GM10847 (cell line): ENCODE measurements around the gene NHS.

Source experiments
- POLR2A ChIP-seq: IDR thresholded peaks from 2 replicates; pipeline ENCODE4 v1.6.1; 2011; ENCODE audit not compliant: insufficient read length; ENCODE audit errors: extremely low read depth

The NHS gene

DNA sequence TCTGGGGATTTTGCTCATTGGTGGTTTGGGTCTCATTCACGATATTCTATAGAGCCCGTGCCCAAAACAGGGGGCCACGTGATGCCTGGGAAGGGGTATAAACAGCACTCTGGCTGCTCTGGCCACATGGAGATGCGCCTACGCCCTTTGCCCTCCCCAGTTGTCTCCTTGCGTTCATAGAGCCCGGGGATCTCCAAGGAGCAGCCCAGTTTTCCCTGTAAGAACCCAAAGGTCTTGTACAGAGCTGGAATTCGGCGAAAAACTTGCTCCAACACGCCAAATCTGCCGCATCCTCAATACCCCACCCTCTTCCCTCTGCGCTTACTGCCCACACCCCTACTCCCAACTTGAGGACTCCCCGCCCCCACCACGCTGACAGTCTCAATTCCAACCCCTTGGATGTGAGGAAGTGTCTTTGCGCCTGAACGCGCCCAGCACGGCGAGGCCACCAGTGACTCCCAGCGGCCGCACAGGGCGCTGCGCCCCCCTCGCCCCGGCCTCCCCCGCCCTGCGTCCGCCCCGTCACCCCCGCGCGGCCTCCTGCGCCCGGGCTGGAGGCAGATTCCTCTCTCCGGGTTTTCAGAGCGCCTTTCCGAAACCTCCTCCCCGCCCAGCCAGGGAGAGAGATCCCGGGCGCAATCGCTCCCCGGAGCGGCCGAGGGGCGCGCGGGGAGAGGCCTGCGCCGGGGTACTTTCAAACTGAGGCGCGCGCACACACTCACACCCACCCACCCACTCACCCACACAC, at the start of gene NHS:
NHS (plus strand) TSS at position 582 of the 748 bp plus-strand sequence. CDS start 558 bp downstream, outside the sequence.
- no peak for TF ChIP-seq POLR2A

DNA sequence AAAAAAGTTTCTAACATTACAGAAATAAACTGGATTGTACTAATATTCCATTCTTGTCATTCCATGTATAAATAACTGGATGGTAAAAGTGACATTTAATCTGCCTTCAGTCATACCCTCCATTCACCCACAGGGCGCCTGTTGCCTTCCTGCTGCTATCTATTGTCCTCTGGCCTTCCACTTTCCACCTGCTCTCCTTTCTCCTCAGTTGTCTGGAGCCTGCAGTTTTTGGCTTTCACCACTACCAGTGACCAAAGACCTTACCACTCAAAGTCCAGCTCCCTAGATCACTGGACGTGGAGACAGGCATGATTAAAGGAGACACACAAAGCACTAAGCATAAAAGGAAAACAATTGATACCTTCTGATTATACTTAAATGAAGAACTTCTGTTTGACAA, 46.2 kb upstream of the NHS start:
- TF ChIP-seq POLR2A, result no peak

DNA sequence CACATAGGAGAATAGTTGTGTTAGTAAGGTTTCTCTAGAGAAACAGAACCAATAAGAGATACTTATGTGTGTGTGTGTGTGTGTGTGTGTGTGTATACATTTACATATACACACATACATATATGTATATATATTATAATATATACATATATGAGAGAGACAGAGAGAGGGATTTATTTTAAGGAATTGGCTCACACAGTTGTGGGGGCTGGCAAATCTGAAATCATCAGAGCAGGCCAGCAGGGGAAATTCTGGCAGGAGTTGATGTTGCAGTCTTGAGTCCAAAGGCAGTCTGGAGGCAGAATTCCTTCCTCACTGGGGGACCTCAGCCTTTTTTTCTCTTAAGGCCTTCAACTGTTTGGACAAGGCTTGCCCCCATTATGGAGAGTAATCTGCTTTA, 38.6 kb upstream of the NHS start:
- no peak for TF ChIP-seq POLR2A

DNA sequence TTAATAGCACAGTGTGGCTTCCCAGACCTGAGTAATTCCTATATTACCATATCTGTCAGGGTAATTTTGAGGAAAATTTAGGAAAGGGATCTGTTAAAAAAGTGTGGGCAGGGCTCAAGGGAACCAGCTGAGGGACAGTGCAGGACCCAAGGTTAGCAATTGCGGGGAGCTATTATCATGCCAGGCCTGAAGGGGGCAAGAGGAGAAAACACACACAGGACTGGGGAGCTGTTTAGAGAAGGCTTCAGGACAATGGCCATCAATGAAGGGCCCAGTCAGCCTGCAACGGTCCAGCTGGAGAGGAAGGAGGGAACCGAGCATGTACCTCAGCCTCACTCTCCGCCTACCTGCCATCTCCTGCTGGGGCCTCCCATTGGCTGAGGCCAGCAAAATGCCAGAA, 19.0 kb upstream of the NHS start:
- TF ChIP-seq POLR2A, result no peak

DNA sequence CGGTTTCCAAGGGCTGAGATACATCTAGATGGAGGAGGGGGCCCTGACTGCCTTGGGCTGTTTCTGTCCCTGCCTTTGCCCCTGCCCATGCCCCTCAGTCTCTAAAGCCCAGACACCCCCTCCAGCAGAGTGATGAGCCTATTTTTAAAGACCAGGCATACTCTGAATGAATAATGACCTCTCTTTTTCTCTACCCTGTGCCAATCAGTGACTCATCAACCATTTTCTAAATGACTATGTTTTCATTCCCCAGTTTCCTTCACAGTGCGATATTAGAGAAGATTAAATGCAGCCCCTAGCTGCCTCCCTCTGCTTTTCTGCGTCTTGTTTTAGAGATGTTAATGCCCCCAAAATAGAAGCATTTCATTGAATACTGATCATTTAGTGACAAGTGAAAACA, 15.5 kb upstream of the NHS start:
- no peak for TF ChIP-seq POLR2A

DNA sequence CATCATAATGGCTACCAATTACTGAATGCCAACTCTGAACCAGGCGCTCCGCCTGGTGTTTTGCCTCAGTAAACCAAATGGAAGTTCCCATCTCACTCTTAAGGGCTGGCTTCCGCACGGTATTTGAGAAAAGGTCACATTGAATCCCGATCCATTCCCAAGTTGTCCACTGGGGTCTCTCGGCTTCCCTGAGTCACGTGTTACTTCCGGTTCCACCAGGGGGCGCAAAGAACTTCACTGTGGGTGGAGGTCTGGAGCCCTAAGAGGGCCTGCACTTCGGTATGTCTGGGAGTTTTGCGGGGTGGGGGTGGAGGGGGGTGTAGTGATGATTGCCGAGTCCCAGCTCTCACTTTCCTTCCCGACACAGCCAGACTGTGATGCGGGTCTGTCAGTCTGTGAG, 13.4 kb upstream of the NHS start:
- TF ChIP-seq POLR2A, result no peak

DNA sequence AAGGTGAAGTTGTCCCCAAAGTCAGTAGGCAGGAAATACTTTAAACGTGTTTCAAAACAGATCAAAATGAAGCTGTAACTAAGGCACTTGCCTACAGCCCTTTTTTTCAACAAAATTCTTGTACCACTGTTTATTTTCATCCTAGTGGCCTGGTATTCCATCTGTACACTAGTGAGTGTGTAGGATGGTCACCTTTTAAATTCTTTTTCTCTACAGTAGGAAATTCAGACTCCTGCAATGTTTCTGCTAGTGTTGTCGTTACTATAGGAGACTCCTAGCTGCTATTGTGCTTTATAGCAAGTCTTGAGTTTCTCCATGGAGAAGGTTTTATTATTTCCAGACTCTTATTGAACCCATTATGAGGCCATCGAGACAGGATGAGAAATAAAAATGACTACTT, 7.0 kb upstream of the NHS start:
- TF ChIP-seq POLR2A, result no peak

DNA sequence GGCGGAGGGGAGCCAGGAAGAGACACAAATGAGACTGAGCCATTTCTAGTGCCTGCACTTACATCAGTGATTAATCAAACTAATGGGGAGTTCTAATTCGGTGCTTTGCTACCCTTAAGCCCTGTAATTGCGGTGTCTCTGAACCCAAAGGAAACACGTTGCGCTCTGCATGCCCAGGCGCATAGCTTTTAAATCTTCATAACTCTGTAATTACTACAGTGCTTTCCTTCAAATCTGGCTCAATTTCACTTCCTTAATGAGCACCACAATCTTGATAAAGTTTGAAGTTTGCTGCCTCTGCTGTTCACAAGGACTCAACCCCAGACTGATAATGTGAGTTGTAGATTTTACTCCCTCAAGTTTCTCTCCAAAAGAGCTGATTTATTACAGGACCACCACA, 5.7 kb upstream of the NHS start:
- TF ChIP-seq POLR2A, result no peak

DNA sequence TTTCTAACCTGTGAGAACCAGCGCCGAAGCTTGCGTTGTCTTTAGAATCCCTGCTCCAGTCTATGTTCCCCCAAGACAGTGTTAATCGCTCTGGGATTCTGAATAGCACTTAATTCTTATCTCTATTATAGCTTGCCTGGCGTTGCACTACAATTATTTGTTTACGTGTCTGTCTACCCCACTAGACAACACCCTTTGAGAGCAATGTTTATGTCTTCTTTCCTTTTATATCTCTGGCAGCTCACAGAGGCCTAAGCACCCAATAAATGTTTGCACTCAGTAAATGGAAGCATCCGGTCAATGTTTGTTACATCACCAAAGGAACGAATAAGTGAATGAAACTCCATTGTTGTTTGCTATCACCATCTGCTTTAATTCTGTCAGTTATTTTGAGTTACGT, 4.8 kb upstream of the NHS start:
- TF ChIP-seq POLR2A, result no peak

DNA sequence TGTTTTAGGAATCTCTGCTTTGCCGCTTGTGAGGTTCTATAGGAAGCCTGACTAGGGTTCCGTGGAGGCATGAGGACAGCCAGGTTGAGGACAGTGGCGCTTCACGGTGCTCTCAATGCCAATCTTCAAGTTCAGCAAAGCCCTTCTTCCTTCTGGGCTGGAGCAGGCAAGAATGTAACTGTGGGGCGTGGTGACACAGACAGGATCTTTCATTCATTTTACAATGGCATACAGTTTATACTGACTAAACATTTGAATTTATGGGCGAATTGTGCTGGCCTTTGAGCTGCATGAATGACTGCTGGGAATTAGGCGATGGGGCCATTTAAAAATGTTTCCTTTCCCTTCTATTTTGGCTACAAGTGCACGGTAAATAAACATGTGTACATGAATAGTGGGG, 2.9 kb upstream of the NHS start:
- TF ChIP-seq POLR2A, result no peak

DNA sequence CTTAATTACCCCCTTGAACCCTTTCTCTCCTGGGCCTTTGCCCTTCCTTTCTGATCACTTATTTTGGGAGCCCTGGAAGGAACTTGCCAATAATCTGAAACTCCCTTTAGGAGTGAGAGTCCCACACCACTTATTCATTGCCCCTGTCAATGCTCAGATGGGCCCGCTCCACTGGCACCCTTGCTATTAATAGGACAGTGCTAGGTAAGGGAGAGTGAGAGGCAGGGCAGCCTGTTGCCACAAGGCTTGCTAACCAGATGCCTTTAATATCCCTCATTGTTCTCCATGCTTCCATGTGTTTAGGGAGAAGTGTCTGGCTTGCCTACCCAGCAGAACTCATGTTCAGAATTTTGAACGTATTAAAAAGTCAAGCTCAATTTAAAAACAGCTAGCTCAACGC, 1.7 kb upstream of the NHS start:
- no peak for TF ChIP-seq POLR2A

DNA sequence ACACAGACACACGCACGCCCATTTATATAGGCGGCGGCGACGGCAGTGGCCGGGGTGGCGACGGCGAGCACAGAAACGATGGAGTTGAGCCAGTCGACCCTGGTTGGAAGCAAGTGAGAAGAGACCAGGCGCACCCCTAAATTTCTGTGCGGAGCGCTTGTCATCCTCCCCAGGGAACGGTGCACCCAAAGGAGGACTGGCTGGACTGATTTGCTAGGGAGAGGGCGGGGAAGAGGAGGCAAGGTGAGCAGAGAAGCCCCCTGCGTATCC, 302 bp downstream of the NHS start:
- TF ChIP-seq POLR2A, result no peak

DNA sequence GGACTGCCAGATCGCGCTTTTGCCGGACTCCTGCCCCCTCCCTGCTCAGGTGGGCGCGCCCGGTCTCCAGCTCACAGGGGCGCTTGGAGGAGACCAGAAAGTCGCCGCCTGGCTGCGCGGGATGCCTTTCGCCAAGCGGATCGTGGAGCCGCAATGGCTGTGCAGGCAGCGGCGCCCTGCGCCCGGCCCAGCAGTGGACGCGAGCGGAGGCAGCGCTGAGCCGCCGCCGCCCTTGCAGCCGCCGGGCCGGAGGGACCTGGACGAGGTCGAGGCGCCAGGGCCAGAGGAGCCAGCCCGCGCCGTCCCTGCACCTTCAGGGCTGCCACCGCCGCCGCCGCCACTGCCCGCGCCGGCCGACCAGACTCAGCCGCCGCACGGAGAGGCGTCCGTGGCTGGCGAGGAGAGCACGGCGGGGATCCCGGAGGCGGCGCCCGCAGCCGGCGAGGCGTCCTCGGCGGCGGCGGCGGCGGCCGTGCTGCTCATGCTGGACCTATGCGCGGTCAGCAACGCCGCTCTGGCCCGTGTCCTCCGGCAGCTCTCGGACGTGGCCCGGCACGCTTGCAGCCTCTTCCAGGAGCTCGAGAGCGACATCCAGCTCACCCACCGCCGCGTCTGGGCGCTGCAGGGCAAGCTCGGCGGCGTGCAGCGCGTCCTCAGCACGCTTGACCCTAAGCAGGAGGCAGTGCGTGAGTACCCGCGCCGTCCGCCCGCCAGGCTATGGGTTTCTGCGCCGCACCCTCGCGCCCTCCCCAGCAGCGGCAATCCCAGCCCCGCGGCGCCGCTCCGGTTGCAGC, 834 bp downstream of the NHS start:
- TF ChIP-seq POLR2A, result no peak

DNA sequence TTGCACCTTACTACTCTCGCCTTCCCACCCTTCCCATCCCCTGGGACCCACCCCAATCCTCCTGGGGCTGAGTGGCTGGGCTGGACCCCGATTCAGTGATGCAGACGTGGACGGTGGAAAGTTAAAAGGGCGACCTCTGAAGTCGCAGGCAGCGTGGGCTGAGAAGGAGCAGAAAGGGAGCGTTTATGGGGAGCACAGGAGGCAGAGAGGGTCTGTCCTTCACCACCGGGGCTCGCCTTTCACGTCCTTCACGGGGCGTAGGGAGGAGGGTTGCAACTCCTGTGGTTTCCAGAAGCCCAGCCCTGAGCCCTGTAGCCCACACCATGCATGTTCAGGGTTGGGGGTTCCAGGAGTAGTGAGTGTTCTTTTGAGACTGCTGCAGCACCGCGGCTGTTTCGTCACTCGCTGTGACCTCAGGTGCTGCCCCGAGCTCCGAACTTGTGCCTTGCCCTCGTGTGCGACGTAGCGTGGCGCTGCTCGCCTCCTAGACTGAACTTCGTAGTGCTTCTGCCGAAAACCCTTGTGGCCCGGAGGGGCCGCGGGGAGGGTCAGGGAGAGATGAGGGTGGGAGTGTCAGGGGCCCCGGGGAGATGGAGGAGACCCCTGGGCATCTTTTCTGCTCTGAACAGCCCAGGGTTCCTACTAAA, 1.6 kb downstream of the NHS start:
- no peak for TF ChIP-seq POLR2A

DNA sequence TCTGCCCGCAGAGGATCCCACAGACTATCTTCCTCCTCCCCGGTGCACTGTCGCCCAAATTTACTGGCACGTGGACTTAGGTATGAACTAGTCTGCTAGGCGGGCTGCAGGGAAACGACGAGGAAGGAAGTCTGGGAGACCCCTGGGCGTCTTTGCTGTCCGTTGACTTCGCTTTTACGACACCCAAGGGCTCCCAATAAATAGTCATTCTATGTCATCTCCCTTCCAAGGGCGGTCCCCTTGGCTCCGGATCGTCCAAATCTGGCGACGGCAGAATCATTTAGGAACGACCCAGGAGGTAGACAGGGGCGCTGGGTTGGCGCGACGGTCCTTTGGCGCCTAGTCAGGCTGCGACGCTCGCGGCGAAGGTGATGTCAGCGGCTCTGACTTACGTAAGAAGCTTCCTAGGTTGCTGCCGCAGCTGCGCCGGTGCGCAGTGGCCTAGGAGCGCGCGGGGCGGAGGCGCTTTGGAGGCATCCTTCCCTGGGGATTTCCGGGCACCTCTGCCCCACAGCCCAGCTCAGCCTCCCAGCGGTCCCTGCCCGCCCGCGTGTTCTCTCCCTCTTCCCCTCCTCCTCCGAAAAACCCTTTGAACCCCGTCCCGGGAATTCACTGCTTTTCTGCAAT, 2.2 kb downstream of the NHS start:
- no peak for TF ChIP-seq POLR2A

DNA sequence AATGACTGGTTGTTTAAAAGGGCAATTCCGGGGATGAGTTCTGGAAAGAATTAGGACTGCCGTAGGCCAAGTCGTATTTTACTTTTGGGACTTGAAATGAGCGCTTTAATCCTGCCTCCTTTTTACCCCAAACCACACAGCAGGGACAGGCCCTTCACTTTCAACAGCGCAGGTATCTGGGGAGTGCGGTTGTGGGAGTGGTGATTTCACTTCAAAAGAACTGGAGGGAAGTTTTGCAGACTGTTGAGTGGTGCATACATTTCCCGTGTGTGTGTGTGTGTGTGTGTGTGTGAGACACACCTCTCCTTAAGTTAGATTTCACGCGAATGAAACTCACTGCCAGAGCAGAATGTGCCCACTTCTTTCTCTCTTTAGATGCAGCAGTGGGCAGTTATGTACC, 2.8 kb downstream of the NHS start:
- no peak for TF ChIP-seq POLR2A
